ENCODE data around the gene KRT84.

GRCh38 chr12:52349196-52349595 lies 36.3 kb downstream of the KRT84 start:
- TF ChIP-seq REST (IDR thresholded peaks at IDR 0.05; ENCODE audit: insufficient read depth in 1 of 2, low read depth in 2 of 2, low read length in 2 of 2) (no peak), TAF1 (IDR thresholded peaks at IDR 0.05; ENCODE audit: borderline replicate concordance, insufficient read depth, low read length) (no peak), SIN3A (IDR thresholded peaks at IDR 0.05; ENCODE audit: borderline replicate concordance, insufficient read depth, low read length) (no peak), POLR2AphosphoS5 (IDR thresholded peaks at IDR 0.05; ENCODE audit: low read depth, low read length) (no peak), FOXP2 (optimal IDR thresholded peaks at IDR 0.05; ENCODE audit: borderline replicate concordance, extremely low read depth, extremely low read length, insufficient read depth) (no peak)

All from PFSK-1 (cell line).